Endodermal cell (in vitro differentiated cells): ENCODE results near the gene KRT72. TPM values are rescaled to one million over a fixed set of nuclear protein-coding genes. Genes with fewer than 3 reads are reported as not detected.

Experiments used
- DNase-seq: peaks from one replicate; pipeline ENCODE4 v3.0.0-alpha.2; 2017
- H3K27ac ChIP-seq: 2 replicates; pipeline ENCODE4 v1.5.1; 2013; ENCODE audit warnings: mild to moderate bottlenecking, low read depth, low read length, moderate library complexity
- H3K27me3 ChIP-seq: 2 replicates; pipeline ENCODE4 v1.6.1; 2013; ENCODE audit warnings: mild to moderate bottlenecking, low read length, moderate library complexity; ENCODE audit not compliant: insufficient read depth, control insufficient read depth, poor library complexity, severe bottlenecking
- H3K36me3 ChIP-seq: 2 replicates; pipeline ENCODE4 v1.7.0; 2013; ENCODE audit warnings: mild to moderate bottlenecking, low read length, moderate library complexity; ENCODE audit not compliant: control insufficient read depth, insufficient read depth
- H3K4me1 ChIP-seq: one replicate; pipeline ENCODE4 v1.7.0; 2013; ENCODE audit warnings: low read length; ENCODE audit not compliant: control insufficient read depth, insufficient read depth
- H3K4me3 ChIP-seq: 2 replicates; pipeline ENCODE4 v1.5.1; 2013; ENCODE audit warnings: mild to moderate bottlenecking, low read length, moderate library complexity
- H3K9ac ChIP-seq: 2 replicates; pipeline ENCODE4 v1.6.1; 2013; ENCODE audit warnings: mild to moderate bottlenecking, low read length, moderate library complexity; ENCODE audit not compliant: poor library complexity, severe bottlenecking; ENCODE audit errors: extremely low read depth
- H3K9me3 ChIP-seq: 2 replicates; pipeline ENCODE4 v1.6.1; 2013; ENCODE audit warnings: mild to moderate bottlenecking, low read length, moderate library complexity; ENCODE audit not compliant: control insufficient read depth
- H3K27ac Mint-ChIP-seq: 2 replicates; pipeline ENCODE4 v1.8.0; 2020; ENCODE audit warnings: mixed read lengths
- H3K27me3 Mint-ChIP-seq: 2 replicates; pipeline ENCODE4 v1.8.0; 2021; ENCODE audit warnings: mild to moderate bottlenecking, mixed read lengths; ENCODE audit not compliant: insufficient read depth
- H3K36me3 Mint-ChIP-seq: 2 replicates; pipeline ENCODE4 v1.8.0; 2020; ENCODE audit warnings: low read depth, mixed read lengths
- H3K4me1 Mint-ChIP-seq: 2 replicates; pipeline ENCODE4 v1.8.0; 2020; ENCODE audit warnings: mixed read lengths
- H3K4me3 Mint-ChIP-seq: 2 replicates; pipeline ENCODE4 v1.8.0; 2020; ENCODE audit warnings: mild to moderate bottlenecking, moderate library complexity, mixed read lengths
- H3K9me3 Mint-ChIP-seq: 2 replicates; pipeline ENCODE4 v1.8.0; 2020; ENCODE audit warnings: mild to moderate bottlenecking, mixed read lengths
- CTCF ChIP-seq: fragments of 200-600 bp; sonication (generic); conservative IDR thresholded peaks from 2 replicates; pipeline ENCODE4 v1.5.0; 2021; ENCODE audit warnings: antibody characterized with exemption, mild to moderate bottlenecking
- WGBS, 2 experiments: methylation state at CpG; one replicate each; pipeline versions ENCODE4 v1.1.5 to v1.1.7; 2013; ENCODE audit warnings: missing lambda C conversion rate in 2 of 2, mixed read lengths in 1 of 2; ENCODE audit not compliant: insufficient coverage in 1 of 2, insufficient read length in 1 of 2; 5-methylcytosine and 5-hydroxymethylcytosine counted together
- total RNA-seq, 2 donors: library from RNA; stranded (reverse); fragmentation: NEBNext Ultra II Directional in 1 of 2; extraction: Animal tissue kit (Norgen Biotek cat#: 25700) in 1 of 2; gene quantifications; 2 replicates in 1 of 2; 3 replicates in 1 of 2; pipeline ENCODE4 v1.2.1, GENCODE V29; 2021

Gene KRT72
- total RNA-seq, 2 donors from 2014 or later: not detected

GRCh38 chr12:52643233-52644077 is 42.2 kb upstream of the KRT72 start:
- no peaks in the 10 kb centered on the region for H3K4me1 ChIP-seq
- Mint-ChIP-seq H3K36me3 (no peaks in the 10 kb centered on the region), H3K4me1 (no peaks in the 10 kb centered on the region), H3K4me3 (no peak overlapping the region), H3K27ac (no peak overlapping the region), H3K9me3 (no peaks in the 10 kb centered on the region), H3K27me3 (peaks cover 37% of the 10 kb centered on the region)
- H3K4me3 ChIP-seq: no peak overlapping the region
- peaks cover 34% of the 10 kb centered on the region for H3K27me3 ChIP-seq
- H3K9me3 ChIP-seq: no peaks in the 10 kb centered on the region
- H3K9ac ChIP-seq: no peak overlapping the region
- TF ChIP-seq CTCF: no peak
- peak; percentile 29 for DNase-seq
- WGBS, 2 experiments: 80 to 92% methylated on average over 2 to 10 of the region's 10 CpGs
- no peaks in the 10 kb centered on the region for H3K36me3 ChIP-seq
- H3K27ac ChIP-seq: no peak overlapping the region

GRCh38 chr12:52641468-52641867 is 40.2 kb upstream of the KRT72 start:
- Mint-ChIP-seq H3K4me1 (peaks cover 5% of the 10 kb centered on the region), H3K9me3 (no peaks in the 10 kb centered on the region), H3K27ac (no peak overlapping the region), H3K4me3 (no peak overlapping the region), H3K36me3 (no peaks in the 10 kb centered on the region), H3K27me3 (peaks cover 32% of the 10 kb centered on the region)
- Histone ChIP-seq H3K9me3 (no peaks in the 10 kb centered on the region), H3K27ac (no peak overlapping the region), H3K9ac (no peak overlapping the region), H3K36me3 (no peaks in the 10 kb centered on the region), H3K4me3 (no peak overlapping the region), H3K4me1 (no peaks in the 10 kb centered on the region), H3K27me3 (peaks cover 37% of the 10 kb centered on the region)
- no peak for TF ChIP-seq CTCF
- 79 to 88% methylated on average over 4 of the region's 4 CpGs for WGBS, 2 experiments
- no peak for DNase-seq

GRCh38 chr12:52637299-52637698 is 36.0 kb upstream of the KRT72 start:
- no peaks in the 10 kb centered on the region for H3K36me3 Mint-ChIP-seq
- Histone ChIP-seq H3K4me3 (no peak overlapping the region), H3K36me3 (no peaks in the 10 kb centered on the region), H3K27me3 (peaks cover 35% of the 10 kb centered on the region), H3K27ac (no peak overlapping the region), H3K4me1 (no peaks in the 10 kb centered on the region), H3K9me3 (no peaks in the 10 kb centered on the region), H3K9ac (no peak overlapping the region)
- no peak for TF ChIP-seq CTCF
- H3K27me3 Mint-ChIP-seq: peaks cover 21% of the 10 kb centered on the region
- no peaks in the 10 kb centered on the region for H3K9me3 Mint-ChIP-seq
- no peak overlapping the region for H3K27ac Mint-ChIP-seq
- H3K4me3 Mint-ChIP-seq: no peak overlapping the region
- 92 to 93% methylated on average over 3 to 4 of the region's 4 CpGs for WGBS, 2 experiments
- DNase-seq: peak; percentile 24
- H3K4me1 Mint-ChIP-seq: peaks cover 6% of the 10 kb centered on the region
